KMS-11 (cell line): ENCODE results near the gene TOB1.

Source experiments
- H2AFZ ChIP-seq: fragments of 200-600 bp; sonication (generic); 2 replicates; pipeline ENCODE4 v1.6.1; 2016; ENCODE audit warnings: antibody characterized with exemption, mixed run types, low read depth
- H3K27ac ChIP-seq: fragments of 200-600 bp; sonication (generic); 2 replicates; pipeline ENCODE4 v1.6.1; 2016; ENCODE audit warnings: mild to moderate bottlenecking, mixed run types
- H3K27me3 ChIP-seq: fragments of 200-600 bp; sonication (generic); 2 replicates; pipeline ENCODE4 v1.6.1; 2017; ENCODE audit warnings: mild to moderate bottlenecking, low read depth, mixed run types, moderate library complexity; ENCODE audit not compliant: insufficient read depth
- H3K36me3 ChIP-seq: fragments of 200-600 bp; sonication (generic); 2 replicates; pipeline ENCODE4 v1.6.1; 2017; ENCODE audit warnings: mild to moderate bottlenecking, mixed run types; ENCODE audit not compliant: insufficient read depth
- H3K4me1 ChIP-seq: fragments of 200-600 bp; sonication (generic); 2 replicates; pipeline ENCODE4 v1.6.1; 2016; ENCODE audit warnings: mild to moderate bottlenecking, low read depth, mixed run types; ENCODE audit not compliant: poor library complexity, severe bottlenecking
- H3K4me2 ChIP-seq: fragments of 200-600 bp; sonication (generic); 2 replicates; pipeline ENCODE4 v1.7.0; 2016; ENCODE audit warnings: mild to moderate bottlenecking, mixed run types
- H3K4me3 ChIP-seq: fragments of 200-600 bp; sonication (generic); IDR thresholded peaks from 2 replicates; pipeline ENCODE4 v1.6.1; 2017; ENCODE audit warnings: low read depth, low read length, mixed read lengths; ENCODE audit not compliant: insufficient read depth
- H3K79me2 ChIP-seq: fragments of 200-600 bp; sonication (generic); 2 replicates; pipeline ENCODE4 v1.6.1; 2016; ENCODE audit warnings: low read depth, mixed run types; ENCODE audit not compliant: insufficient read depth
- H3K9ac ChIP-seq: fragments of 200-600 bp; sonication (generic); 2 replicates; pipeline ENCODE4 v1.6.1; 2016; ENCODE audit warnings: mild to moderate bottlenecking, mixed run types
- H4K20me1 ChIP-seq: fragments of 200-600 bp; sonication (generic); 2 replicates; pipeline ENCODE4 v1.6.1; 2016; ENCODE audit warnings: mild to moderate bottlenecking, mixed run types; ENCODE audit not compliant: insufficient read depth
- CTCF ChIP-seq: fragments of 200-600 bp; sonication (generic); conservative IDR thresholded peaks from 2 replicates; pipeline ENCODE4 v1.6.1; 2017; ENCODE audit warnings: low read depth, mild to moderate bottlenecking, antibody characterized with exemption, low read length, moderate library complexity, mixed read lengths

TOB1 gene

GRCh38 chr17:50817838-50818237 is 48.3 kb downstream of the TOB1 start:
- H3K4me2 ChIP-seq, result no peak overlapping the region

GRCh38 chr17:50816771-50817751 is 49.1 kb downstream of the TOB1 start:
- no peaks in the 10 kb centered on the region for H3K79me2 ChIP-seq
- no peaks in the 10 kb centered on the region for H4K20me1 ChIP-seq
- H3K4me3 ChIP-seq, result no peak overlapping the region
- TF ChIP-seq CTCF, result peak; percentile 86
- no peaks in the 10 kb centered on the region for H3K4me1 ChIP-seq
- H3K4me2 ChIP-seq, result peak overlapping the region; percentile 21; the same call in 1 of the 2 replicates
- H3K36me3 ChIP-seq, result no peaks in the 10 kb centered on the region
- no peak overlapping the region for H3K27ac ChIP-seq
- H3K9ac ChIP-seq, result no peak overlapping the region
- no peaks in the 10 kb centered on the region for H3K27me3 ChIP-seq
- peak overlapping the region; percentile 39; the same call in 1 of the 2 replicates for H2AFZ ChIP-seq

More at GRCh38 chr17:50817838-50818237, 48.3 kb downstream of the TOB1 start:
- Histone ChIP-seq H4K20me1 (no peaks in the 10 kb centered on the region), H3K36me3 (no peaks in the 10 kb centered on the region), H3K79me2 (no peaks in the 10 kb centered on the region), H2AFZ (no peak overlapping the region), H3K4me1 (no peaks in the 10 kb centered on the region), H3K27me3 (no peaks in the 10 kb centered on the region), H3K4me3 (no peak overlapping the region), H3K27ac (no peak overlapping the region), H3K9ac (no peak overlapping the region)
- no peak for TF ChIP-seq CTCF

GRCh38 chr17:50816271-50816670 is 49.9 kb downstream of the TOB1 start:
- Histone ChIP-seq H4K20me1 (no peaks in the 10 kb centered on the region), H3K4me1 (no peaks in the 10 kb centered on the region), H3K4me3 (no peak overlapping the region), H3K27ac (no peak overlapping the region), H3K4me2 (no peak overlapping the region), H3K27me3 (no peaks in the 10 kb centered on the region), H3K79me2 (no peaks in the 10 kb centered on the region), H3K36me3 (no peaks in the 10 kb centered on the region), H2AFZ (no peak overlapping the region), H3K9ac (no peak overlapping the region)
- no peak for TF ChIP-seq CTCF

- H2AFZ ChIP-seq, result no peak overlapping the region
- H4K20me1 ChIP-seq, result no peaks in the 10 kb centered on the region
- no peak overlapping the region for H3K9ac ChIP-seq
- H3K79me2 ChIP-seq, result no peaks in the 10 kb centered on the region
- no peak for TF ChIP-seq CTCF
- H3K4me2 ChIP-seq, result no peak overlapping the region
- no peaks in the 10 kb centered on the region for H3K36me3 ChIP-seq
- no peak overlapping the region for H3K27ac ChIP-seq
- no peak overlapping the region for H3K4me3 ChIP-seq
- no peaks in the 10 kb centered on the region for H3K4me1 ChIP-seq
- H3K27me3 ChIP-seq, result no peaks in the 10 kb centered on the region
These were observed 50.8 kb downstream of the TOB1 start for GRCh38 chr17:50815400-50815799.
